ENCODE results near the gene LSR.

DNA sequence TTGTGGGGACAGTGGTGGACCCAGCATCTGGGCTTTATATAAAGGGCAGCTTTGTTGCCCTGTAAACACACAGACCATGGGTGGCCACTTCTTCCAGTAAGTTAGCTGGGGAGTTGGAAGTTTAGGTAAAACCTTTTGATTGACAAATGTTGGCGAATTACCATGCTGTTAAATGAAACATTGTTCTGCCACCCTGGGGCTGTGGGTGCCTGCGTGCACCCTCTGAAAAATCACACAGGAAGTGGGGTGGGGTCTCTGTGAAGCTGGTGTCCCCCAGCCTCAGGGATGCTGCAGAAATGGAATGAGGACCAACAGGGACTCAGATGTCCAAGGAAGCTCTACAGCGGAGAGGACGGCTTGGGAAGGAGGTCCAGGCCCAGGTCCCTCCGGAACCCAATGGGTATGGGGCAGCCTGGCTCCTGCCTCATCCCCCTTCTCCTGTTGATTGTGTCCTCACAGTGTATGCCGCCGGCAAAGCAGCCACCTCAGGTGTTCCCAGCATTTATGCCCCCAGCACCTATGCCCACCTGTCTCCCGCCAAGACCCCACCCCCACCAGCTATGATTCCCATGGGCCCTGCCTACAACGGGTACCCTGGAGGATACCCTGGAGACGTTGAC lies 17.2 kb downstream of the LSR start:
- TF ChIP-seq CTCF (IDR thresholded peaks at IDR 0.05): no peak
- TF ChIP-seq POLR2AphosphoS5 (IDR thresholded peaks at IDR 0.05; ENCODE audit: low read depth, low read length): no peak; the same call in 1 of the 2 replicates

All from Panc1 (cell line).